Measurements from ENCODE around the gene TRAPPC3.

DNA sequence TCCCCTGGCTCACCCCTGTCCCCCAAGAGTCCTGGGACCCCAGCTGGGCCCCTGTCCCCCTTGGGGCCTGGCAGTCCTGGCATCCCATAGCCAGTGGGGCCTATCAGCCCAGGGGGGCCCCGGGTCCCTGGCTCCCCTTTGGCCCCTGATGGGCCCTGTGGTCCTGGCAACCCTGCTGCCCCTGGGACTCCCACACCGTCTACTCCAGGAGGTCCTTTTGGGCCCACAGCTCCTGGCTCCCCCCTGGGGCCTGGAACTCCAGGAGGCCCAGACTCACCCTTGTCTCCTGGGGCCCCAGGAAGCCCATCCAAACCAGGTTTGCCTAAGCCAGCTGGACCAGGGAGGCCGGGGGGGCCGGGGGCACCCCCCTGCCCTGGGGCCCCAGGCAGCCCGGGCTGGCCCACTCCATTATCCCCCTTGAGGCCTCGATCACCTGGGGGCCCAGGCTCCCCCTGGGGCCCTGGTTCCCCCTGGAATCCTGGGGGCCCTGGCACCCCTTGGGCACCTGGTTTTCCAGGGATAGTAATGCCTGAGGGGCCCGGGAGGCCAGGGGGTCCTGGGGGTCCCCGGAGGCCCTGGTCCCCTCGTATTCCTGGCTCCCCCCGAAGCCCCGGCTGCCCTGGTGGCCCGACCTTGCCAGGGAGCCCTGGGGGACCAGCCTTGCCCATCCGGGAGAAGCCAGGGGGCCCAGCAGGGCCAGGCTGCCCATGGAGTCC, 50.5 kb downstream of the TRAPPC3 start:
- TF ChIP-seq, protein P1, sequence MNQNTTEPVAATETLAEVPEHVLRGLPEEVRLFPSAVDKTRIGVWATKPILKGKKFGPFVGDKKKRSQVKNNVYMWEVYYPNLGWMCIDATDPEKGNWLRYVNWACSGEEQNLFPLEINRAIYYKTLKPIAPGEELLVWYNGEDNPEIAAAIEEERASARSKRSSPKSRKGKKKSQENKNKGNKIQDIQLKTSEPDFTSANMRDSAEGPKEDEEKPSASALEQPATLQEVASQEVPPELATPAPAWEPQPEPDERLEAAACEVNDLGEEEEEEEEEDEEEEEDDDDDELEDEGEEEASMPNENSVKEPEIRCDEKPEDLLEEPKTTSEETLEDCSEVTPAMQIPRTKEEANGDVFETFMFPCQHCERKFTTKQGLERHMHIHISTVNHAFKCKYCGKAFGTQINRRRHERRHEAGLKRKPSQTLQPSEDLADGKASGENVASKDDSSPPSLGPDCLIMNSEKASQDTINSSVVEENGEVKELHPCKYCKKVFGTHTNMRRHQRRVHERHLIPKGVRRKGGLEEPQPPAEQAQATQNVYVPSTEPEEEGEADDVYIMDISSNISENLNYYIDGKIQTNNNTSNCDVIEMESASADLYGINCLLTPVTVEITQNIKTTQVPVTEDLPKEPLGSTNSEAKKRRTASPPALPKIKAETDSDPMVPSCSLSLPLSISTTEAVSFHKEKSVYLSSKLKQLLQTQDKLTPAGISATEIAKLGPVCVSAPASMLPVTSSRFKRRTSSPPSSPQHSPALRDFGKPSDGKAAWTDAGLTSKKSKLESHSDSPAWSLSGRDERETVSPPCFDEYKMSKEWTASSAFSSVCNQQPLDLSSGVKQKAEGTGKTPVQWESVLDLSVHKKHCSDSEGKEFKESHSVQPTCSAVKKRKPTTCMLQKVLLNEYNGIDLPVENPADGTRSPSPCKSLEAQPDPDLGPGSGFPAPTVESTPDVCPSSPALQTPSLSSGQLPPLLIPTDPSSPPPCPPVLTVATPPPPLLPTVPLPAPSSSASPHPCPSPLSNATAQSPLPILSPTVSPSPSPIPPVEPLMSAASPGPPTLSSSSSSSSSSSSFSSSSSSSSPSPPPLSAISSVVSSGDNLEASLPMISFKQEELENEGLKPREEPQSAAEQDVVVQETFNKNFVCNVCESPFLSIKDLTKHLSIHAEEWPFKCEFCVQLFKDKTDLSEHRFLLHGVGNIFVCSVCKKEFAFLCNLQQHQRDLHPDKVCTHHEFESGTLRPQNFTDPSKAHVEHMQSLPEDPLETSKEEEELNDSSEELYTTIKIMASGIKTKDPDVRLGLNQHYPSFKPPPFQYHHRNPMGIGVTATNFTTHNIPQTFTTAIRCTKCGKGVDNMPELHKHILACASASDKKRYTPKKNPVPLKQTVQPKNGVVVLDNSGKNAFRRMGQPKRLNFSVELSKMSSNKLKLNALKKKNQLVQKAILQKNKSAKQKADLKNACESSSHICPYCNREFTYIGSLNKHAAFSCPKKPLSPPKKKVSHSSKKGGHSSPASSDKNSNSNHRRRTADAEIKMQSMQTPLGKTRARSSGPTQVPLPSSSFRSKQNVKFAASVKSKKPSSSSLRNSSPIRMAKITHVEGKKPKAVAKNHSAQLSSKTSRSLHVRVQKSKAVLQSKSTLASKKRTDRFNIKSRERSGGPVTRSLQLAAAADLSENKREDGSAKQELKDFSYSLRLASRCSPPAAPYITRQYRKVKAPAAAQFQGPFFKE (tag by site-specific recombination; IDR thresholded peaks at IDR 0.05; ENCODE audit: borderline replicate concordance): no peak
- TF ChIP-seq, protein P2, sequence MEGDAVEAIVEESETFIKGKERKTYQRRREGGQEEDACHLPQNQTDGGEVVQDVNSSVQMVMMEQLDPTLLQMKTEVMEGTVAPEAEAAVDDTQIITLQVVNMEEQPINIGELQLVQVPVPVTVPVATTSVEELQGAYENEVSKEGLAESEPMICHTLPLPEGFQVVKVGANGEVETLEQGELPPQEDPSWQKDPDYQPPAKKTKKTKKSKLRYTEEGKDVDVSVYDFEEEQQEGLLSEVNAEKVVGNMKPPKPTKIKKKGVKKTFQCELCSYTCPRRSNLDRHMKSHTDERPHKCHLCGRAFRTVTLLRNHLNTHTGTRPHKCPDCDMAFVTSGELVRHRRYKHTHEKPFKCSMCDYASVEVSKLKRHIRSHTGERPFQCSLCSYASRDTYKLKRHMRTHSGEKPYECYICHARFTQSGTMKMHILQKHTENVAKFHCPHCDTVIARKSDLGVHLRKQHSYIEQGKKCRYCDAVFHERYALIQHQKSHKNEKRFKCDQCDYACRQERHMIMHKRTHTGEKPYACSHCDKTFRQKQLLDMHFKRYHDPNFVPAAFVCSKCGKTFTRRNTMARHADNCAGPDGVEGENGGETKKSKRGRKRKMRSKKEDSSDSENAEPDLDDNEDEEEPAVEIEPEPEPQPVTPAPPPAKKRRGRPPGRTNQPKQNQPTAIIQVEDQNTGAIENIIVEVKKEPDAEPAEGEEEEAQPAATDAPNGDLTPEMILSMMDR (tag by site-specific recombination; IDR thresholded peaks at IDR 0.05): no peak
- TF ChIP-seq ZBTB8A (tag by site-specific recombination; IDR thresholded peaks at IDR 0.05): no peak
- no peak for TF ChIP-seq ZNF785 (tag by site-specific recombination; IDR thresholded peaks at IDR 0.05)
- TF ChIP-seq, protein P3, sequence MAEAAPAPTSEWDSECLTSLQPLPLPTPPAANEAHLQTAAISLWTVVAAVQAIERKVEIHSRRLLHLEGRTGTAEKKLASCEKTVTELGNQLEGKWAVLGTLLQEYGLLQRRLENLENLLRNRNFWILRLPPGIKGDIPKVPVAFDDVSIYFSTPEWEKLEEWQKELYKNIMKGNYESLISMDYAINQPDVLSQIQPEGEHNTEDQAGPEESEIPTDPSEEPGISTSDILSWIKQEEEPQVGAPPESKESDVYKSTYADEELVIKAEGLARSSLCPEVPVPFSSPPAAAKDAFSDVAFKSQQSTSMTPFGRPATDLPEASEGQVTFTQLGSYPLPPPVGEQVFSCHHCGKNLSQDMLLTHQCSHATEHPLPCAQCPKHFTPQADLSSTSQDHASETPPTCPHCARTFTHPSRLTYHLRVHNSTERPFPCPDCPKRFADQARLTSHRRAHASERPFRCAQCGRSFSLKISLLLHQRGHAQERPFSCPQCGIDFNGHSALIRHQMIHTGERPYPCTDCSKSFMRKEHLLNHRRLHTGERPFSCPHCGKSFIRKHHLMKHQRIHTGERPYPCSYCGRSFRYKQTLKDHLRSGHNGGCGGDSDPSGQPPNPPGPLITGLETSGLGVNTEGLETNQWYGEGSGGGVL (tag by site-specific recombination; IDR thresholded peaks at IDR 0.05): no peak
- TF ChIP-seq ZNF121 (tag by site-specific recombination; IDR thresholded peaks at IDR 0.05): no peak
- TF ChIP-seq, protein P4, sequence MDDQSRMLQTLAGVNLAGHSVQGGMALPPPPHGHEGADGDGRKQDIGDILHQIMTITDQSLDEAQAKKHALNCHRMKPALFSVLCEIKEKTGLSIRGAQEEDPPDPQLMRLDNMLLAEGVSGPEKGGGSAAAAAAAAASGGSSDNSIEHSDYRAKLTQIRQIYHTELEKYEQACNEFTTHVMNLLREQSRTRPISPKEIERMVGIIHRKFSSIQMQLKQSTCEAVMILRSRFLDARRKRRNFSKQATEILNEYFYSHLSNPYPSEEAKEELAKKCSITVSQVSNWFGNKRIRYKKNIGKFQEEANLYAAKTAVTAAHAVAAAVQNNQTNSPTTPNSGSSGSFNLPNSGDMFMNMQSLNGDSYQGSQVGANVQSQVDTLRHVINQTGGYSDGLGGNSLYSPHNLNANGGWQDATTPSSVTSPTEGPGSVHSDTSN (CRISPR knock-in tag; IDR thresholded peaks at IDR 0.05): no peak
